H1 (cell line): ENCODE measurements around the gene LRRC4C. TPM values are rescaled to one million over a fixed set of nuclear protein-coding genes. Genes with fewer than 3 reads are reported as not detected.

ENCODE experiments used
- CTCF ChIA-PET: fragments of 300-600 bp; sonication (Branson Sonifier 250); formaldehyde crosslinking; loops from one replicate; lab custom pipeline; 2021; ENCODE audit not compliant: partially characterized antibody; lab: Charles Lee
- POLR2A ChIA-PET: fragments of 300-600 bp; sonication (Branson Sonifier 250); formaldehyde crosslinking; loops from one replicate; lab custom pipeline; 2021; ENCODE audit warnings: inconsistent platforms; ENCODE audit not compliant: partially characterized antibody; lab: Charles Lee
- DNase-seq, 2 experiments: peaks; one replicate each; pipeline versions ENCODE4 v3.0.0 to v3.0.0-alpha.2; 2010 to 2022; ENCODE audit warnings: low spot score in 2 of 2, low read depth in 1 of 2, mixed read lengths in 1 of 2
- FAIRE-seq: peaks from 2 replicates; lab custom pipeline; 2011; peaks lifted over from hg19 to GRCh38; lab: Jason Lieb, UNC
- H2AFZ ChIP-seq: 2 replicates; pipeline ENCODE4 v1.8.1; 2012; ENCODE audit warnings: low read length, inconsistent platforms
- H2AK5ac ChIP-seq: 2 replicates; pipeline ENCODE4 v1.6.1; 2013; ENCODE audit warnings: low read depth, low read length
- H2BK120ac ChIP-seq: replicated peaks from 2 replicates; pipeline ENCODE3; 2013; ENCODE audit warnings: low read depth, low read length, inconsistent platforms
- H2BK12ac ChIP-seq: 2 replicates; pipeline ENCODE4 v1.6.1; 2013; ENCODE audit warnings: low read depth, low read length
- H2BK15ac ChIP-seq: 2 replicates; pipeline ENCODE4 v1.6.1; 2013; ENCODE audit warnings: low read length
- H2BK20ac ChIP-seq: 2 replicates; pipeline ENCODE4 v1.6.1; 2013; ENCODE audit warnings: low read length
- H2BK5ac ChIP-seq: 2 replicates; pipeline ENCODE4 v1.6.1; 2013; ENCODE audit warnings: low read depth, low read length
- H3K14ac ChIP-seq: 2 replicates; pipeline ENCODE4 v1.6.1; 2013; ENCODE audit warnings: inconsistent platforms; ENCODE audit not compliant: insufficient read length
- H3K18ac ChIP-seq: 2 replicates; pipeline ENCODE4 v1.6.1; 2013; ENCODE audit warnings: low read length; ENCODE audit errors: extremely low read depth
- H3K23ac ChIP-seq: 2 replicates; pipeline ENCODE4 v1.6.1; 2013; ENCODE audit warnings: inconsistent platforms; ENCODE audit not compliant: insufficient read length
- H3K23me2 ChIP-seq: 2 replicates; pipeline ENCODE4 v1.6.1; 2013; ENCODE audit warnings: low read depth, low read length
- H3K27ac ChIP-seq: 2 replicates; pipeline ENCODE4 v1.6.1; 2011; ENCODE audit warnings: low read depth, low read length, inconsistent platforms
- H3K27me3 ChIP-seq, 4 experiments: replicated peaks in 1 of 4; 1 replicate in 1 of 4; 2 replicates in 3 of 4; pipeline versions ENCODE4 v1.6.1 to v1.8.1; 2011 to 2013; ENCODE audit warnings: low read length in 3 of 4, mild to moderate bottlenecking in 3 of 4, inconsistent platforms in 2 of 4, mixed read lengths in 2 of 4, moderate library complexity in 1 of 4; ENCODE audit not compliant: control insufficient read depth in 3 of 4, insufficient read depth in 3 of 4; ENCODE audit errors: extremely low read depth in 1 of 4
- H3K36me3 ChIP-seq, 4 experiments: 2 replicates each; pipeline versions ENCODE4 v1.6.1 to v1.8.1; 2011 to 2013; ENCODE audit warnings: mild to moderate bottlenecking in 4 of 4, low read length in 3 of 4, moderate library complexity in 2 of 4, control low read depth in 1 of 4, inconsistent platforms in 1 of 4; ENCODE audit not compliant: insufficient read depth in 4 of 4, control insufficient read depth in 2 of 4
- H3K4ac ChIP-seq: replicated peaks from 2 replicates; pipeline ENCODE3; 2013; ENCODE audit warnings: low read length, low read depth, mixed read lengths, inconsistent platforms; ENCODE audit not compliant: insufficient read length
- H3K4me1 ChIP-seq, 4 experiments: replicated peaks in 1 of 4; 1 replicate in 1 of 4; 2 replicates in 3 of 4; pipeline versions ENCODE4 v1.6.1 to v1.8.1; 2011 to 2013; ENCODE audit warnings: low read length in 3 of 4, inconsistent platforms in 2 of 4, mixed read lengths in 1 of 4; ENCODE audit not compliant: insufficient read depth in 4 of 4, control insufficient read depth in 3 of 4
- H3K4me2 ChIP-seq, 2 experiments: 2 replicates each; pipeline versions ENCODE4 v1.6.1 to v1.8.1; 2011 to 2013; ENCODE audit warnings: low read depth in 2 of 2, low read length in 2 of 2, control low read depth in 1 of 2, inconsistent platforms in 1 of 2, mild to moderate bottlenecking in 1 of 2; ENCODE audit not compliant: insufficient read depth in 1 of 2
- H3K4me3 ChIP-seq, 4 experiments: fragments of 200-600, 300-600 bp in 1 of 4; sonication (generic), shearing (Covaris generic), sonication (Bioruptor Twin) in 1 of 4; 2 replicates each; pipeline versions ENCODE4 v1.5.1 to v1.8.1; 2011 to 2016; ENCODE audit warnings: low read length in 4 of 4, low read depth in 3 of 4, control low read depth in 2 of 4, inconsistent platforms in 2 of 4, mild to moderate bottlenecking in 2 of 4, mixed read lengths in 1 of 4, moderate library complexity in 1 of 4; ENCODE audit not compliant: insufficient read depth in 2 of 4; ENCODE audit errors: extremely low read depth in 1 of 4
- H3K56ac ChIP-seq: replicated peaks from 2 replicates; pipeline ENCODE3; 2013; ENCODE audit warnings: low read depth, mild to moderate bottlenecking, mixed read lengths, low read length, inconsistent platforms; ENCODE audit not compliant: insufficient read length
- H3K79me1 ChIP-seq: 2 replicates; pipeline ENCODE4 v1.6.1; 2013; ENCODE audit warnings: low read depth, low read length, control low read depth
- H3K79me2 ChIP-seq, 2 experiments: 2 replicates each; pipeline versions ENCODE4 v1.6.1 to v1.8.1; 2012 to 2013; ENCODE audit warnings: low read length in 2 of 2, mild to moderate bottlenecking in 2 of 2, inconsistent platforms in 1 of 2; ENCODE audit not compliant: insufficient read depth in 2 of 2, control insufficient read depth in 1 of 2
- H3K9ac ChIP-seq, 4 experiments: replicated peaks in 1 of 4; 1 replicate in 1 of 4; 2 replicates in 3 of 4; pipeline versions ENCODE4 v1.6.1 to v1.8.1; 2011 to 2013; ENCODE audit warnings: low read depth in 3 of 4, low read length in 3 of 4, control low read depth in 2 of 4, mild to moderate bottlenecking in 2 of 4, moderate library complexity in 2 of 4, inconsistent platforms in 1 of 4; ENCODE audit errors: extremely low read depth in 1 of 4
- H3K9me3 ChIP-seq, 2 experiments: 2 replicates each; pipeline versions ENCODE4 v1.6.1 to v1.8.1; 2012 to 2013; ENCODE audit warnings: mild to moderate bottlenecking in 2 of 2, moderate library complexity in 2 of 2, control low read depth in 1 of 2, inconsistent platforms in 1 of 2, low read depth in 1 of 2, low read length in 1 of 2, mixed read lengths in 1 of 2; ENCODE audit not compliant: insufficient read depth in 2 of 2
- H4K20me1 ChIP-seq, 2 experiments: replicated peaks in 1 of 2; 2 replicates each; pipeline versions ENCODE3 to v1.8.1; 2011 to 2013; ENCODE audit warnings: inconsistent platforms in 2 of 2, low read length in 2 of 2, mild to moderate bottlenecking in 1 of 2; ENCODE audit not compliant: insufficient read depth in 2 of 2, control insufficient read depth in 1 of 2
- H4K5ac ChIP-seq: 2 replicates; pipeline ENCODE4 v1.6.1; 2013; ENCODE audit warnings: low read length, low read depth, mixed read lengths, inconsistent platforms; ENCODE audit not compliant: insufficient read length
- H4K8ac ChIP-seq: 2 replicates; pipeline ENCODE4 v1.8.0; 2013; ENCODE audit warnings: mild to moderate bottlenecking, moderate library complexity, low read length, inconsistent platforms; ENCODE audit not compliant: insufficient read depth; ENCODE audit errors: extremely low read depth
- H4K91ac ChIP-seq: replicated peaks from 2 replicates; pipeline ENCODE3; 2013; ENCODE audit warnings: low read length, mixed read lengths, inconsistent platforms; ENCODE audit not compliant: insufficient read length
- BACH1 ChIP-seq: IDR thresholded peaks from 2 replicates; pipeline ENCODE4 v1.6.1; 2012; ENCODE audit warnings: low read length, improper control_type of control experiment
- CEBPB ChIP-seq: IDR thresholded peaks from 2 replicates; pipeline ENCODE4 v1.6.1; 2012; ENCODE audit warnings: low read depth, low read length
- CHD1 ChIP-seq: IDR thresholded peaks from 2 replicates; pipeline ENCODE4 v1.6.1; 2012; ENCODE audit warnings: low read depth, low read length, improper control_type of control experiment
- E2F6 ChIP-seq: IDR thresholded peaks from 2 replicates; pipeline ENCODE4 v1.6.1; 2012; ENCODE audit warnings: inconsistent platforms
- EZH2 ChIP-seq: fragments of 200-600 bp; sonication (generic); IDR thresholded peaks from 2 replicates; pipeline ENCODE4 v1.7.1; 2012; ENCODE audit warnings: low read depth, mild to moderate bottlenecking, moderate library complexity, low read length, inconsistent platforms; ENCODE audit not compliant: severe bottlenecking
- SAP30 ChIP-seq: fragments of 300-600 bp; sonication (generic); IDR thresholded peaks from 2 replicates; pipeline ENCODE4 v1.7.1; 2012; ENCODE audit warnings: low read length, moderate library complexity, mild to moderate bottlenecking, inconsistent platforms; ENCODE audit not compliant: insufficient read depth, insufficient replicate concordance
- SIX5 ChIP-seq: IDR thresholded peaks from 2 replicates; pipeline ENCODE4 v1.6.1; 2011; ENCODE audit warnings: mild to moderate bottlenecking, low read depth, low read length
- SP1 ChIP-seq: IDR thresholded peaks from 2 replicates; pipeline ENCODE4 v1.6.1; 2011; ENCODE audit warnings: low read depth, low read length
- SP4 ChIP-seq: IDR thresholded peaks from 2 replicates; pipeline ENCODE4 v1.6.1; 2012; ENCODE audit warnings: low read length, inconsistent platforms
- TAF1 ChIP-seq: IDR thresholded peaks from 2 replicates; pipeline ENCODE4 v1.6.1; 2011; ENCODE audit warnings: mild to moderate bottlenecking, low read depth, low read length
- TEAD4 ChIP-seq: IDR thresholded peaks from 2 replicates; pipeline ENCODE4 v1.6.1; 2012; ENCODE audit warnings: low read depth, low read length, inconsistent platforms, mixed read lengths
- USF2 ChIP-seq: IDR thresholded peaks from 2 replicates; pipeline ENCODE4 v1.6.1; 2011; ENCODE audit warnings: low read length, improper control_type of control experiment
- WGBS, 2 experiments: shearing (Covaris generic) in 1 of 2; methylation state at CpG; one replicate each; pipeline versions ENCODE4 v1.1.6 to v1.1.7; 2013 to 2015; ENCODE audit warnings: low lambda C conversion rate in 2 of 2, mixed read lengths in 2 of 2, inconsistent platforms in 1 of 2, low coverage in 1 of 2, missing lambda C conversion rate in 1 of 2; ENCODE audit not compliant: insufficient replicate concordance in 2 of 2, insufficient coverage in 1 of 2, insufficient read length in 1 of 2; ENCODE audit errors: extremely low coverage in 1 of 2, missing lambda C conversion rate in 1 of 2; 5-methylcytosine and 5-hydroxymethylcytosine counted together
- polyA plus RNA-seq, 7 experiments: library from polyadenylated mRNA; depleted of rRNA in 3 of 7; stranded (reverse) in 5 of 7; unstranded in 2 of 7; fragments of >200 nt in 5 of 7; fragments of 200-250 nt in 2 of 7; gene quantifications; 1 replicate in 5 of 7; 2 replicates in 1 of 7; 4 replicates in 1 of 7; pipeline versions ENCODE4 v1.2.1 to v1.2.3, GENCODE V29; 2011 to 2013; ENCODE audit warnings: missing spikeins in 2 of 7, mixed read lengths in 2 of 7
- total RNA-seq: library from RNA; stranded (reverse); fragmentation: NEBNext Ultra II Directional; extraction: Animal tissue kit (Norgen Biotek cat#: 25700); gene quantifications from 2 replicates; pipeline ENCODE4 v1.2.1, GENCODE V29; 2021

Gene LRRC4C
- total and polyA plus RNA-seq, 2 of the 8 experiments (the other 6 are each of a cell fraction or from before 2014, with no cell fraction given) = 0.23 to 2.2 TPM

- Histone ChIP-seq H3K56ac (no peak overlapping the region), H2BK120ac (no peak overlapping the region), H3K27me3 (no peaks in the 10 kb centered on the region), H3K14ac (no peak overlapping the region), H3K36me3 (no peaks in the 10 kb centered on the region), H3K23ac (no peak overlapping the region), H3K4me3 (no peak overlapping the region), H4K20me1 (no peaks in the 10 kb centered on the region), H2BK12ac (no peak overlapping the region), H3K9me3 (no peaks in the 10 kb centered on the region), H2BK15ac (no peak overlapping the region), H4K91ac (no peak overlapping the region), H3K4ac (no peak overlapping the region), H3K79me2 (no peaks in the 10 kb centered on the region), H4K5ac (no peak overlapping the region), H3K4me2 (no peak overlapping the region), H2AK5ac (no peak overlapping the region), H3K23me2 (no peaks in the 10 kb centered on the region), H3K79me1 (no peaks in the 10 kb centered on the region), H2AFZ (no peak overlapping the region), H3K27ac (no peak overlapping the region), H2BK5ac (no peak overlapping the region), H3K18ac (no peak overlapping the region), H4K8ac (no peak overlapping the region), H3K9ac (no peak overlapping the region), H3K4me1 (no peaks in the 10 kb centered on the region), H2BK20ac (no peak overlapping the region)
- DNase-seq (no peak), FAIRE-seq (no peak)
- POLR2A ChIA-PET = no interaction called here
- WGBS, 2 experiments = 92% methylated on average over 2 of the region's 2 CpGs; no CpG with 5 or more reads in 1 of the 2 experiments
- CTCF ChIA-PET = interaction anchor here (1.0 kb wide), 1 partner anchor 460 kb away, joined by 3 read pairs; no protein-coding TSS in a partner anchor
- TF ChIP-seq TEAD4 = no peak
- TF ChIP-seq CEBPB = no peak
- TF ChIP-seq SP1 = no peak
- TF ChIP-seq EZH2 = no peak
- no peak for TF ChIP-seq SP4
- no peak for TF ChIP-seq CHD1
- TF ChIP-seq USF2 = no peak
- no peak for TF ChIP-seq E2F6
- no peak for TF ChIP-seq TAF1
- no peak for TF ChIP-seq SIX5
- TF ChIP-seq SAP30 = no peak
- TF ChIP-seq BACH1 = no peak
Observed at GRCh38 chr11:40754297-40754696, 705.2 kb downstream of the LRRC4C start.
